GM12878 (cell line): ENCODE data around the gene CADPS. TPM values are rescaled to one million over a fixed set of nuclear protein-coding genes. Genes with fewer than 3 reads are reported as not detected.

Experiments
- ATAC-seq: fragments of 200-7000 bp; cut with Tn5 transposase; 3 replicates; pipeline ENCODE4 v1.9.1; 2020; ENCODE audit warnings: mild to moderate bottlenecking, moderate library complexity
- BruUV-seq: library from RNA; stranded (reverse); fragments of 400-500 nt; replicated peaks from 2 replicates; lab custom pipeline; 2021; lab: Mats Ljungman, UMichigan
- CTCF ChIA-PET: fragments of 300-600 bp; sonication (Branson Sonifier 250); formaldehyde crosslinking; extraction: SDS; loops from one replicate; lab custom pipeline; 2021; ENCODE audit warnings: inconsistent platforms; lab: Yijun Ruan, JAX
- POLR2A ChIA-PET: fragments of 350-600 bp; formaldehyde crosslinking; extraction: SDS; loops from one replicate; lab custom pipeline; 2021; ENCODE audit warnings: inconsistent platforms; lab: Charles Lee
- RAD21 ChIA-PET: fragments of 300-600 bp; sonication (Branson Sonifier 250); formaldehyde crosslinking; loops from one replicate; lab custom pipeline; 2023; ENCODE audit warnings: antibody characterized with exemption; ENCODE audit not compliant: unreplicated experiment; lab: Charles Lee
- SMC1A ChIA-PET: fragments of 300-600 bp; sonication (Branson Sonifier 250); formaldehyde crosslinking; loops from one replicate; lab custom pipeline; 2023; ENCODE audit not compliant: unreplicated experiment, uncharacterized antibody; lab: Charles Lee
- DNase-seq: peaks from one replicate; pipeline ENCODE4 v3.0.0-alpha.2; 2011; ENCODE audit warnings: low read depth, low spot score
- FAIRE-seq: peaks from 3 replicates; lab custom pipeline; 2011; peaks lifted over from hg19 to GRCh38; lab: Jason Lieb, UNC
- H2AFZ ChIP-seq: 2 replicates; pipeline ENCODE4 v1.6.0; 2011; ENCODE audit warnings: low read depth, low read length, control low read depth; ENCODE audit not compliant: control insufficient read depth
- H3K27ac ChIP-seq: 2 replicates; pipeline ENCODE4 v1.5.1; 2011; ENCODE audit warnings: control low read depth; ENCODE audit not compliant: control insufficient read depth, insufficient read depth
- H3K27me3 ChIP-seq, 2 experiments: replicated peaks in 1 of 2; 2 replicates each; pipeline versions ENCODE4 v1.6.0 to v1.6.1; 2011; ENCODE audit warnings: low read length in 1 of 2; ENCODE audit not compliant: control insufficient read depth in 2 of 2, insufficient read depth in 2 of 2
- H3K36me3 ChIP-seq, 2 experiments: 2 replicates each; pipeline ENCODE4 v1.5.1; 2011; ENCODE audit warnings: low read length in 1 of 2; ENCODE audit not compliant: control insufficient read depth in 2 of 2, insufficient read depth in 2 of 2
- H3K4me1 ChIP-seq: 2 replicates; pipeline ENCODE4 v1.6.1; 2011; ENCODE audit warnings: mild to moderate bottlenecking, low read length, moderate library complexity, mixed read lengths; ENCODE audit not compliant: control insufficient read depth, insufficient read depth
- H3K4me2 ChIP-seq: 2 replicates; pipeline ENCODE4 v1.6.0; 2011; ENCODE audit warnings: control low read depth; ENCODE audit not compliant: control insufficient read depth, insufficient read depth
- H3K4me3 ChIP-seq: fragments of 200-600 bp; sonication (generic); 2 replicates; pipeline ENCODE4 v1.5.1; 2016
- H3K79me2 ChIP-seq: 2 replicates; pipeline ENCODE4 v1.6.0; 2011; ENCODE audit warnings: low read length; ENCODE audit not compliant: control insufficient read depth, insufficient read depth
- H3K9ac ChIP-seq: 2 replicates; pipeline ENCODE4 v1.8.0; 2011; ENCODE audit warnings: low read length, control low read depth, mixed read lengths; ENCODE audit not compliant: control insufficient read depth, insufficient read depth
- H3K9me3 ChIP-seq: replicated peaks from 3 replicates; pipeline ENCODE4 v1.5.1; 2011; ENCODE audit warnings: mild to moderate bottlenecking, low read length; ENCODE audit not compliant: control insufficient read depth, insufficient read depth
- H4K20me1 ChIP-seq: 2 replicates; pipeline ENCODE4 v1.6.0; 2011; ENCODE audit not compliant: control insufficient read depth, insufficient read depth
- RELA ChIP-seq: fragments of 450-650 bp; IDR thresholded peaks from 2 replicates; pipeline ENCODE4 v1.8.0; 2014; ENCODE audit warnings: borderline replicate concordance; ENCODE audit not compliant: partially characterized antibody
- SMAD5 ChIP-seq: IDR thresholded peaks from 2 replicates; pipeline ENCODE4 v1.6.1; 2016; ENCODE audit warnings: antibody characterized with exemption, low read depth
- SMARCA5 ChIP-seq: fragments of 450-650 bp; IDR thresholded peaks from 2 replicates; pipeline ENCODE4 v1.6.1; 2017; ENCODE audit warnings: mild to moderate bottlenecking
- ZNF217 ChIP-seq: fragments of 450-650 bp; IDR thresholded peaks from 2 replicates; pipeline ENCODE4 v1.6.1; 2017; ENCODE audit warnings: antibody characterized with exemption, mild to moderate bottlenecking
- ZNF274 ChIP-seq: IDR thresholded peaks from one replicate; pipeline ENCODE4 v1.8.0; 2011; ENCODE audit not compliant: insufficient read length, insufficient read depth
- WGBS: methylation state at CpG from one replicate; pipeline ENCODE4 v1.1.6; 2016; ENCODE audit warnings: low lambda C conversion rate; ENCODE audit not compliant: insufficient replicate concordance, insufficient coverage; ENCODE audit errors: missing lambda C conversion rate; 5-methylcytosine and 5-hydroxymethylcytosine counted together
- in situ Hi-C: fragments of 300-500 bp; cut with MboI; formaldehyde crosslinking; loops from 9 replicates; pipeline ENCODE4 v1.14.3; 2018; ENCODE audit warnings: mixed read lengths
- intact Hi-C: fragments of 100-400 bp; cut with micrococcal nuclease; formaldehyde crosslinking; loops from one replicate; pipeline ENCODE4 v1.14.2; 2022; ENCODE audit not compliant: unreplicated experiment
- polyA plus RNA-seq, 11 experiments: library from polyadenylated mRNA; depleted of rRNA in 4 of 11; unstranded in 6 of 11; stranded (reverse) in 5 of 11; fragments of >200 nt; fragmentation: Nextera tagmentation in 4 of 11; fragmentation: Illumina TruSeq in 1 of 11; extraction: Ambion mirVana in 4 of 11; extraction: Trizol in 1 of 11; gene quantifications; 1 replicate in 1 of 11; 2 replicates in 10 of 11; pipeline versions ENCODE4 v1.2.1 to v1.2.3, GENCODE V29; 2011 to 2016; ENCODE audit warnings: inconsistent platforms in 2 of 11, missing spikeins in 2 of 11, low read depth in 1 of 11
- total RNA-seq, 4 experiments: library from RNA; depleted of rRNA in 3 of 4; stranded (reverse); fragments of >200 nt in 3 of 4; fragmentation: Illumina TruSeq in 1 of 4; extraction: Trizol in 1 of 4; gene quantifications; 2 replicates each; pipeline versions ENCODE4 v1.2.1 to v1.2.3, GENCODE V29; 2013 to 2021
- TF ChIP-seq, protein P1 (sequence below): IDR thresholded peaks from 2 replicates; pipeline ENCODE4 v1.6.1; 2012; ENCODE audit warnings: low read depth, low read length, improper control_type of control experiment
- TF ChIP-seq, protein P2 (sequence below): IDR thresholded peaks from 2 replicates; pipeline ENCODE4 v1.6.1; 2012; ENCODE audit warnings: low read length, inconsistent platforms

Gene CADPS
- total and polyA plus RNA-seq, 10 of the 15 experiments (the other 5 are each of a cell fraction or from before 2014, with no cell fraction given), result 0.20 TPM; not detected in 9

DNA sequence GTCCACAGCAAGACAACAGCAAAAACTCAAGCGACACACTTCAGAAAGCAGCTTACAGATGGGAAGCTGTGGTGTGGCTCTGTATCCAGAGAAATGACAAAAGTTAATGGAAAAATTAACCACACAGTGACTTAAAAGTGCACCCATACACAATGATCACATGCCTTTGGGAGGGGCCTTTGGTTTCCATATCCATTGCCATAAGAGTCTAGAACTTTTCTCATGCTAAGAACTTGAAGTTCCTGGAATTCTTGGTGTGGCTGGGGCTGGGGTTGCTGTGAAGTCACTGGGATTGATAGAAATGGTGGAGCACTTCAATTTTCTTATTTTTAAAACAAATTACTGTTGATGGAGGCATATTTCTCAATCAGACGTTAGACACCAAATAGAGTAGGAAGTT lies 393.3 kb downstream of the CADPS start:
- Histone ChIP-seq H3K4me1 (no peaks in the 10 kb centered on the region), H3K36me3 (no peaks in the 10 kb centered on the region), H4K20me1 (no peaks in the 10 kb centered on the region), H3K4me2 (no peak overlapping the region), H3K27me3 (no peaks in the 10 kb centered on the region; a peak in 1 of 4 replicates), H3K27ac (no peak overlapping the region), H3K9me3 (no peaks in the 10 kb centered on the region), H3K4me3 (no peak overlapping the region), H3K79me2 (no peaks in the 10 kb centered on the region), H2AFZ (no peak overlapping the region), H3K9ac (no peak overlapping the region)
- 47% methylated on average over 2 of the region's 2 CpGs for WGBS
- TF ChIP-seq ZNF274 (no peak), SMAD5 (no peak), SMARCA5 (no peak), ZNF217 (no peak)
- TF ChIP-seq, protein P1, sequence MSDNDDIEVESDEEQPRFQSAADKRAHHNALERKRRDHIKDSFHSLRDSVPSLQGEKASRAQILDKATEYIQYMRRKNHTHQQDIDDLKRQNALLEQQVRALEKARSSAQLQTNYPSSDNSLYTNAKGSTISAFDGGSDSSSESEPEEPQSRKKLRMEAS, result no peak
- SMC1A ChIA-PET, result no interaction called here
- ATAC-seq, result no peak
- RAD21 ChIA-PET, result no interaction called here
- POLR2A ChIA-PET, result no interaction called here
- intact Hi-C loops, result no loop called here
- CTCF ChIA-PET, result no interaction called here
- in situ Hi-C loops, result no loop called here
- no peak for FAIRE-seq
- BruUV-seq, result no TSS peak
- no peak for DNase-seq

DNA sequence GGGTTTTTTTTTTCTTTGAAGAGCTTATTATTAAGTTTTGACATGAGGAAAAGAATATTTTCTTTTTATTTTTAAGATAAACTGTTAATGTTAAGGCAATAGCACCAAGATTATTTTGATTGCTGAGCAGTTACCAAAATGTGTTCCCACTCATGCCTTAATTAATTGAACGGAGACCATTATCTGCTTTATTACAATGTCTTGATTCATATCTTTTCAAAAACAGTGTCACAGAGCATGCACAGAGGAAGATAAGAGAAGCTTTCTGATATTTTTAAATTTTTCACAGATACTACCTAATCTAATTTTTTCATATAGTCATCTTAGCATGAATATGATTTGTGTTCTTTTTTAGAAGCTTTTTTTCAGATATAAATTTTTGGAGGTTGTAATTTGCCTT lies 395.2 kb downstream of the CADPS start:
- H3K27ac ChIP-seq, result no peak overlapping the region
- BruUV-seq, result no TSS peak
- CTCF ChIA-PET, result interaction anchor here (1.6 kb wide), 1 partner anchor 13 kb away, joined by 3 read pairs; no protein-coding TSS in a partner anchor
- no peak overlapping the region for H3K4me2 ChIP-seq
- POLR2A ChIA-PET, result no interaction called here
- TF ChIP-seq ZNF274 (no peak), RELA (no peak)
- TF ChIP-seq, protein P2, sequence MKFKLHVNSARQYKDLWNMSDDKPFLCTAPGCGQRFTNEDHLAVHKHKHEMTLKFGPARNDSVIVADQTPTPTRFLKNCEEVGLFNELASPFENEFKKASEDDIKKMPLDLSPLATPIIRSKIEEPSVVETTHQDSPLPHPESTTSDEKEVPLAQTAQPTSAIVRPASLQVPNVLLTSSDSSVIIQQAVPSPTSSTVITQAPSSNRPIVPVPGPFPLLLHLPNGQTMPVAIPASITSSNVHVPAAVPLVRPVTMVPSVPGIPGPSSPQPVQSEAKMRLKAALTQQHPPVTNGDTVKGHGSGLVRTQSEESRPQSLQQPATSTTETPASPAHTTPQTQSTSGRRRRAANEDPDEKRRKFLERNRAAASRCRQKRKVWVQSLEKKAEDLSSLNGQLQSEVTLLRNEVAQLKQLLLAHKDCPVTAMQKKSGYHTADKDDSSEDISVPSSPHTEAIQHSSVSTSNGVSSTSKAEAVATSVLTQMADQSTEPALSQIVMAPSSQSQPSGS, result no peak
- H3K36me3 ChIP-seq, result no peaks in the 10 kb centered on the region
- H4K20me1 ChIP-seq, result no peaks in the 10 kb centered on the region
- RAD21 ChIA-PET, result no interaction called here
- no peak overlapping the region for H3K4me3 ChIP-seq
- no peaks in the 10 kb centered on the region for H3K9me3 ChIP-seq
- no peak for FAIRE-seq
- no peak for ATAC-seq
- intact Hi-C loops, result no loop called here
- SMC1A ChIA-PET, result interaction anchor here (1.1 kb wide), 1 partner anchor 188 kb away, joined by 3 read pairs; no protein-coding TSS in a partner anchor
- H3K9ac ChIP-seq, result no peak overlapping the region
- no peaks in the 10 kb centered on the region; a peak in 2 of 4 replicates for H3K27me3 ChIP-seq
- H3K79me2 ChIP-seq, result no peaks in the 10 kb centered on the region
- DNase-seq, result no peak
- 84% methylated on average over 1 of the region's 1 CpG for WGBS
- no peaks in the 10 kb centered on the region for H3K4me1 ChIP-seq
- in situ Hi-C loops, result no loop called here
- H2AFZ ChIP-seq, result no peak overlapping the region
